MV-4-11 (cell line): ENCODE data around the gene KRT7.
A peak's percentile ranks its signal among the peaks of the same experiment; 100 is the strongest.
"Not testable (repeated sequence)": the region's sequence is repeated elsewhere in the genome, so short reads cannot be mapped to it uniquely, and the experiment has no call there.

ENCODE experiments used
- DNase-seq: peaks from one replicate; lab custom pipeline; 2025; lab: John Stamatoyannopoulos, UW

KRT7 gene

GRCh38 chr12:52278575-52279421, 45.8 kb downstream of the KRT7 start:
- peak; percentile 14 for DNase-seq

- DNase-seq: no peak
Observed at GRCh38 chr12:52279422-52280318, 46.6 kb downstream of the KRT7 start.

- DNase-seq: peak; percentile 69
Observed at GRCh38 chr12:52280319-52280795, 47.3 kb downstream of the KRT7 start.

- DNase-seq: no peak
Observed at GRCh38 chr12:52280796-52281560, 47.9 kb downstream of the KRT7 start.

- no peak for DNase-seq
Observed at GRCh38 chr12:52284562-52285171, 51.6 kb downstream of the KRT7 start.

- DNase-seq: no peak
Observed at GRCh38 chr12:52285172-52285745, 52.2 kb downstream of the KRT7 start.

- DNase-seq: no peak
Observed at GRCh38 chr12:52285851-52286530, 52.9 kb downstream of the KRT7 start.

- not testable (repeated sequence) for DNase-seq
Observed at GRCh38 chr12:52286857-52287785, 54.1 kb downstream of the KRT7 start.

GRCh38 chr12:52287816-52288805, 55.1 kb downstream of the KRT7 start:
- not testable (repeated sequence) for DNase-seq

GRCh38 chr12:52290483-52291134, 57.6 kb downstream of the KRT7 start:
- DNase-seq: not testable (repeated sequence)

- no peak for DNase-seq
Observed at GRCh38 chr12:52291267-52291935, 58.4 kb downstream of the KRT7 start, which contains the start of gene KRT81. TSS of gene KRT81 (minus strand) at chr12:52291534. CDS start at chr12:52291465, 69 bp downstream.

- DNase-seq: no peak
Observed at GRCh38 chr12:52293926-52294325, 60.9 kb downstream of the KRT7 start.

GRCh38 chr12:52294803-52295202, 61.8 kb downstream of the KRT7 start:
- no peak for DNase-seq

- peak; percentile 62 for DNase-seq
Observed at GRCh38 chr12:52295663-52296062, 62.6 kb downstream of the KRT7 start.

- DNase-seq: no peak
Observed at GRCh38 chr12:52296572-52297215, 63.7 kb downstream of the KRT7 start.
